SJSA1 (cell line): ENCODE results near the gene SLC12A8. TPM values are rescaled to one million over a fixed set of nuclear protein-coding genes. Genes with fewer than 3 reads are reported as not detected.

Experiments
- DNase-seq, 2 experiments: peaks; one replicate each; pipeline ENCODE4 v3.0.0-alpha.2; 2015 to 2020; ENCODE audit warnings: low spot score in 2 of 2, low read depth in 1 of 2
- H3K27ac ChIP-seq: fragments of 250-450 bp; sonication (Bioruptor Pico); 2 replicates; pipeline ENCODE4 v1.5.1; 2020; ENCODE audit warnings: mild to moderate bottlenecking, moderate library complexity
- H3K27me3 ChIP-seq: fragments of 250-450 bp; sonication (Bioruptor Pico); replicated peaks from 2 replicates; pipeline ENCODE4 v1.5.1; 2020; ENCODE audit warnings: mild to moderate bottlenecking, moderate library complexity
- H3K36me3 ChIP-seq: fragments of 250-450 bp; sonication (Bioruptor Pico); 2 replicates; pipeline ENCODE4 v1.5.1; 2020; ENCODE audit warnings: mild to moderate bottlenecking
- H3K4me1 ChIP-seq: fragments of 250-450 bp; sonication (Bioruptor Pico); replicated peaks from 2 replicates; pipeline ENCODE4 v1.6.1; 2021; ENCODE audit warnings: mild to moderate bottlenecking
- H3K4me3 ChIP-seq: fragments of 250-450 bp; sonication (Bioruptor Pico); 2 replicates; pipeline ENCODE4 v1.5.1; 2020; ENCODE audit warnings: mild to moderate bottlenecking
- H3K9me3 ChIP-seq: fragments of 250-450 bp; sonication (Bioruptor Pico); replicated peaks from 2 replicates; pipeline ENCODE4 v1.5.1; 2020; ENCODE audit warnings: mild to moderate bottlenecking
- total RNA-seq: library from RNA; depleted of rRNA; stranded (reverse); fragments of >200 nt; shearing (Covaris generic); gene quantifications from 2 replicates; pipeline ENCODE4 v1.2.3, GENCODE V29; 2014

Gene SLC12A8
- total RNA-seq, 1 experiment from 2014 or later: 6.3 TPM

DNA sequence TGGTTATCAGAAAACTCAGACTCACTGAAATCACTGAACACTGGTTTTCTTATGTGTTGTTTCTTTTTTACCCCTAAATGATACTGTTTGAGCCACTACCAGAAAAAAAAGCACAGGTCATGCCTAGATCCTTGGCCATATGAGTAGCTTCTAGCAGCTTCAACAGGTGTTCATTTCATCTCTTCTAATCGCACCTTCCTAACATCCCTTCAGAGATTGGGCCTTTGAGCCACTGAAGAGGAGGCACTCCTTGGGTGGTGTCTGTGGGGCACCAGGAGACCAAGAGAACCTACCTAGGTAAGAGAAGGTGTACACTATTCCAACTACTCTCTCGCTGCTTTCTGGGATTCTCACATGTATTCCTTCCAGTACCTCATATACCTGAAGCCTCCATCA lies 159.2 kb downstream of the SLC12A8 start:
- no peaks in the 10 kb centered on the region for H3K27me3 ChIP-seq
- no peak overlapping the region for H3K4me3 ChIP-seq
- peak overlapping the region; percentile 85 for H3K27ac ChIP-seq
- H3K9me3 ChIP-seq: no peaks in the 10 kb centered on the region
- peaks cover 63% of the 10 kb centered on the region for H3K4me1 ChIP-seq
- no peak for DNase-seq
- peaks cover 40% of the 10 kb centered on the region for H3K36me3 ChIP-seq

DNA sequence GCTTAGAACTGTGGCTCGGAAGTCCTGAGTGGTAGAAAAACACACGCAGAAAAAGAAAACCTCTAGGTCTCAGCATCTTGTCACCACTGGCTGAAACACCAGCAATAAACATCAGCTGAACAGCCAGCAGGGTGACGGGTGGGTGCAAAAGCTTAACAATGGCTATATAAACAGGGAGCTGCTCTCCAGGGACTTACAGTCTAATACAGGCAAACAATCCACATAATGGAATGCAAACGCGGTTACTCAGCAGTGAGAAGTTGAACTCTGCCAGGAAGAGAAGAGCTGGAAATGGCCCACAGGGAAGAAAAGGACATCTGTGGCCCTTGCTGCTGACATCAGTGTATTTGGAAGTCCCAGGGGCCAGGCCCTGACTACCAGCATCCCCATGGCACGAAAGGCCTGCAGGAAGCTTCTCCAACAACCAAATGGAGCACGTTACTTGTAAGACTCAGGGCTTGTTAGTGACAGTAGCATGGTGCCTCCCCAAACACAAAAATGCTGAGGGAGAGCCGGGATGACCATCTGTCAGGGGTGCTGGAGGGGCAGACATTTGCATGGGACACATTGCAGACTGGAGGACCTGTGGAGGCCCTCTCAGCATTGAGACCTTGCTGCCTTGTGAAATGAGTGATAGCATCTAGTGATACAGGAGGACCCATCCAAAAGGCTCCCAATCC lies 159.8 kb downstream of the SLC12A8 start:
- Histone ChIP-seq H3K4me1 (peaks cover 57% of the 10 kb centered on the region), H3K27me3 (no peaks in the 10 kb centered on the region), H3K4me3 (peak overlapping the region; percentile 6), H3K9me3 (no peaks in the 10 kb centered on the region), H3K36me3 (peaks cover 45% of the 10 kb centered on the region), H3K27ac (peak overlapping the region; percentile 85)
- DNase-seq: peak; percentile 84 to 90

DNA sequence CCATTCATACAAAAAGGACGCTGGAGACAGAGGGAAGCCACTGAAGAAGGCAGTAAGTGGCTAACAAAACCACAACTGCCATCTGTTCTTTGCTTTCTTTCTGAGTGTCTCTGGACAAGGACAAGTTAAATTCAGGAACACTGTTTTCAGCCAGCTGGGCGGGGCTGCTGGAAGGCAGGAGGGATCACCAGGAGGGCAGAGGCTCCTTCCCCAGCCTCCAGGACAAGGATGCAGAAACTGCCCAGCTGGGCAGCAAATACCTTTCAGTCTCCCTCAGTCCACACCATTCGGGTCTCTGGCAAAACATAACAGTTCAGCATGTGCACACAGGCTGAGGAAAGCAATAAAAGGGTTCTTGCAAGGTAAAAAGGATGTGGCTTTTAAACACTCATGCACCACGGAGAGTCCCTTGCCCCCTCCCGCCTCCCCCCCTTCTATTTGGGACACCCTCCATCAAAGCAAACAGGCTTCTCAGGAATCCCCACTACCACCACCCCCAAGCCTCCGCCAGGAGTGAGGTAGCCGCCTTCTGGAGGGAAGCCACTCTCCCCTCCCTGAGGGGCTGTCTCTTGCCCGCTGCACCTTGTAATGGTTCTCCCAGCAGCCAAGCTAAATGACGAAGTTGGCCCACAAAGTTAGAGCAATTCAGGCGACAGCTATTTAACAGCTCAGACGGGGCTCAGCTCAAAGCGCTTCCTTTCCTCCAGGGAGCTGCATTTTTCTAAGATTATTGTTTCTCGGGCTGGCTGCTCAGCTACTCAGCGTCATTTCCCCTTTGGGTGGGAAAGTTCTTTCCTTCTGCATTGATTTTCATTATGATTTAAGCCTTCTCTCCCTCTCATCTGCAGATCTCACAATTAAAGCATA lies 160.6 kb downstream of the SLC12A8 start:
- Histone ChIP-seq H3K9me3 (no peaks in the 10 kb centered on the region), H3K4me1 (peaks cover 52% of the 10 kb centered on the region), H3K27me3 (no peaks in the 10 kb centered on the region), H3K4me3 (peak overlapping the region; percentile 6), H3K27ac (peak overlapping the region; percentile 85), H3K36me3 (peaks cover 53% of the 10 kb centered on the region)
- DNase-seq: peak; percentile 60 to 76

GRCh38 chr3:125051205-125051604 lies 161.3 kb downstream of the SLC12A8 start:
- no peak overlapping the region for H3K4me3 ChIP-seq
- H3K27ac ChIP-seq: peak overlapping the region; percentile 85
- H3K9me3 ChIP-seq: no peaks in the 10 kb centered on the region
- H3K4me1 ChIP-seq: peaks cover 52% of the 10 kb centered on the region
- H3K27me3 ChIP-seq: no peaks in the 10 kb centered on the region
- DNase-seq: no peak
- peaks cover 59% of the 10 kb centered on the region for H3K36me3 ChIP-seq

DNA sequence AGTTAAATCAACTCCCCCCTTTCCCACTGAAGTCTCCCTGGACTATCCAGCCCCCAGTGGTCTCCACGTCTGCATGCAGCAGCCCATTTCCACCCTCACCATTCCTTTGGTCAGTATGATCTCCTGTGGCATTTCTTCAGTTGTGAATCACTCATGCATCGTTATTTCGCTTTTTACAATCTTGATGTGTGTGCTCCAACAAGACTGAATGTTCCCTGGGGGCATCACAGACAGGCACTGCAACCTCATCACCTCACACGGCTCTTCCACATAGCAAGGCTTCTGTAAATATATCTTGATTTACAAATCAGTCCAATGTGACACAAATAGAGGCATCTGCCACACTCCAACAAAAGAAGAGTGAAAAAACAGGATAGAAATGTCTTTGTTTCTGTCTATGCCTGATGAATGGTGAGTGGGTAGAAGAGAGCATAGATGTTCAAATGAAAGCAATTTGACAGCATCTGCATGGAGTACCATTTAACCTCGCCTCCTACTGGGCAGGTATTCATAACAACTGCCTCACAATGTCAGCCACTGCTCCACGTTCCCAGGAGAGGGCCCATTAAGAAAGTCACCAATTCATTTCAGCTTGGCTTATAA lies 162.0 kb downstream of the SLC12A8 start:
- no peaks in the 10 kb centered on the region for H3K9me3 ChIP-seq
- H3K27me3 ChIP-seq: no peaks in the 10 kb centered on the region
- no peak overlapping the region for H3K4me3 ChIP-seq
- DNase-seq: no peak
- H3K27ac ChIP-seq: 0 out of 2 replicates have a peak overlapping the region, but pooled peaks have one; percentile 85
- peaks cover 55% of the 10 kb centered on the region for H3K4me1 ChIP-seq
- H3K36me3 ChIP-seq: peaks cover 61% of the 10 kb centered on the region

DNA sequence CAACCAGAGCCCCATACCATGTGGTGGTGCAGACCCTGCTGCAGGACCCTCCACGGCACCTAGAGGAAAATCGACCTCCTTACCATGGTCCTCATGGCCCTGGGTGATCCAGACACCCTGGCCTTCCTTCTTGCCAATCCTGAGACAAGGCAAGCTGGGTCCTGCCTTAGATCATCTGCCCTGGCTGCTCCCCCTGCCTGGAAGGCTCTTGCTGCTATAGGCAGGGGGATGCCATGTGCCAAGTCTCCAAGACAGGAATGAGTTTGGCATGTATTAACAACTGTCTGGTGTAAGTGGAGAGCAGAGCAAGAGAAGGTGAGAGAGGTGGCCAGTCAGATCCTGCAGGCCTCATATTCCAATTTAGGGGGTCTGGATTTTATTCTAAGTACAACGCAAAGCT lies 164.3 kb downstream of the SLC12A8 start:
- Histone ChIP-seq H3K4me1 (peaks cover 61% of the 10 kb centered on the region), H3K27ac (no peak overlapping the region), H3K9me3 (no peaks in the 10 kb centered on the region), H3K4me3 (no peak overlapping the region), H3K36me3 (peaks cover 70% of the 10 kb centered on the region), H3K27me3 (no peaks in the 10 kb centered on the region; the same call in 1 of the 2 replicates)
- no peak for DNase-seq

- Histone ChIP-seq H3K4me3 (no peak overlapping the region), H3K27ac (no peak overlapping the region; the same call in 1 of the 2 replicates), H3K4me1 (peaks cover 40% of the 10 kb centered on the region), H3K36me3 (peaks cover 63% of the 10 kb centered on the region), H3K27me3 (no peaks in the 10 kb centered on the region; the same call in 1 of the 2 replicates), H3K9me3 (no peaks in the 10 kb centered on the region)
- peak; percentile 59 to 76 for DNase-seq
Measured at GRCh38 chr3:125045965-125046364, 166.6 kb downstream of the SLC12A8 start.

- H3K9me3 ChIP-seq: no peaks in the 10 kb centered on the region
- peaks cover 55% of the 10 kb centered on the region for H3K36me3 ChIP-seq
- no peaks in the 10 kb centered on the region; the same call in 1 of the 2 replicates for H3K27me3 ChIP-seq
- peaks cover 33% of the 10 kb centered on the region for H3K4me1 ChIP-seq
- no peak for DNase-seq
- no peak overlapping the region for H3K27ac ChIP-seq
- H3K4me3 ChIP-seq: no peak overlapping the region
Measured at GRCh38 chr3:125045194-125045593, 167.4 kb downstream of the SLC12A8 start.

- Histone ChIP-seq H3K9me3 (no peaks in the 10 kb centered on the region), H3K27me3 (no peaks in the 10 kb centered on the region; the same call in 1 of the 2 replicates), H3K4me1 (peaks cover 33% of the 10 kb centered on the region), H3K4me3 (no peak overlapping the region), H3K27ac (no peak overlapping the region), H3K36me3 (peaks cover 46% of the 10 kb centered on the region)
- DNase-seq: no peak
Measured at GRCh38 chr3:125043599-125044151, 168.9 kb downstream of the SLC12A8 start.

GRCh38 chr3:125042725-125043406 lies 169.7 kb downstream of the SLC12A8 start:
- H3K36me3 ChIP-seq: peaks cover 38% of the 10 kb centered on the region
- DNase-seq: no peak
- peaks cover 33% of the 10 kb centered on the region for H3K4me1 ChIP-seq
- no peak overlapping the region for H3K27ac ChIP-seq
- H3K4me3 ChIP-seq: no peak overlapping the region
- no peaks in the 10 kb centered on the region; the same call in 1 of the 2 replicates for H3K27me3 ChIP-seq
- H3K9me3 ChIP-seq: no peaks in the 10 kb centered on the region

- Histone ChIP-seq H3K27me3 (no peaks in the 10 kb centered on the region; the same call in 1 of the 2 replicates), H3K27ac (no peak overlapping the region), H3K4me1 (peaks cover 9% of the 10 kb centered on the region), H3K4me3 (no peak overlapping the region), H3K36me3 (peaks cover 15% of the 10 kb centered on the region), H3K9me3 (peaks cover 4% of the 10 kb centered on the region; the same call in 1 of the 2 replicates)
- no peak for DNase-seq
Measured at GRCh38 chr3:125039131-125040100, 173.1 kb downstream of the SLC12A8 start.

GRCh38 chr3:125037498-125038150 lies 174.9 kb downstream of the SLC12A8 start:
- no peak overlapping the region for H3K4me3 ChIP-seq
- H3K4me1 ChIP-seq: peaks cover 1% of the 10 kb centered on the region; the same call in 1 of the 2 replicates
- H3K36me3 ChIP-seq: peaks cover 6% of the 10 kb centered on the region
- H3K9me3 ChIP-seq: peaks cover 4% of the 10 kb centered on the region; the same call in 1 of the 2 replicates
- H3K27ac ChIP-seq: no peak overlapping the region
- H3K27me3 ChIP-seq: no peaks in the 10 kb centered on the region
- DNase-seq: no peak
